ENCODE data around the gene RNF114. TPM values are rescaled to one million over a fixed set of nuclear protein-coding genes. Genes with fewer than 3 reads are reported as not detected.

The RNF114 gene
- total and polyA plus RNA-seq, 2 donors (not counting 3 experiments of a cell fraction or from before 2014, with no cell fraction given): 45.8 to 81.7 TPM

DNA sequence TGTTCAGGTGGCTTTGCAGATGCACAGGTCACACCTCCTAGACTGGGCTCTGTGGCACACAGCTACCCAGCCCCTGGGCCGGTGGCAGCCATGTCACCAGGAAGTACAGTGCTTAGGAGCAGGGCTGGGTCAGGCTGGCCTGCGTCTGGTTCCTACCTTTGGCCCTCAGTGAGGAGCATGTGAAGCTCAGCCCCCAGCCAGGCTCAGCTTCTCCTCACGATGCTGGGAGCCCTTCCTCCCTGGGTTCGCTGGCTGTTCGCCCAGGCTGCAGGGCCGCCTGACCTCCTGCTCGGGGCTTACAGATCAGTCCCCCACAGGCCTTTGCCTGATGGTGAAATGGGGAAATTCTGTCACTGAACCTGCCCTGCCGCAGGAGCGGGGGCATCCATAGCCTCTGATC, 43.9 kb upstream of the RNF114 start:
- FAIRE-seq (no peak), DNase-seq (ENCODE audit: low read depth, low spot score) (no peak)
- Histone ChIP-seq H4K20me1 (replicated peaks; ENCODE audit: control insufficient read depth, extremely low read depth, insufficient read depth, low read length) (no peaks in the 10 kb centered on the region), H3K27me3 (ENCODE audit: control insufficient read depth in 2 of 2, insufficient read depth in 2 of 2, low read length in 2 of 2) (no peaks in the 10 kb centered on the region), H3K79me2 (ENCODE audit: control insufficient read depth, insufficient read depth, low read length) (no peaks in the 10 kb centered on the region), H3K9me3 (replicated peaks; ENCODE audit: control insufficient read depth, insufficient read depth, low read length) (no peaks in the 10 kb centered on the region), H3K9me1 (replicated peaks; ENCODE audit: control insufficient read depth, extremely low read depth, insufficient read depth, low read length) (no peaks in the 10 kb centered on the region), H3K36me3 (ENCODE audit: control insufficient read depth in 2 of 2, extremely low read depth in 1 of 2, insufficient read depth in 2 of 2, low read length in 2 of 2) (no peaks in the 10 kb centered on the region), H3K4me1 (ENCODE audit: control insufficient read depth, extremely low read depth, insufficient read depth, low read length) (peaks cover 20% of the 10 kb centered on the region), H3K4me2 (ENCODE audit: insufficient read depth, low read length) (no peak overlapping the region), H2AFZ (ENCODE audit: low read depth, low read length) (no peak overlapping the region), H3K9ac (replicated peaks; ENCODE audit: extremely low read depth, insufficient read depth, low read length) (no peak overlapping the region), H3K27ac (ENCODE audit: insufficient read depth, low read depth, low read length) (no peak overlapping the region), H3K4me3 (replicated peaks in 1 of 3; ENCODE audit: insufficient read depth in 1 of 3, low read depth in 1 of 3, low read length in 3 of 3) (no peak overlapping the region)
- POLR2A ChIA-PET: no interaction called here
- BruUV-seq (replicated peaks): no TSS peak
- CTCF ChIA-PET: interaction anchor here (0.6 to 6.6 kb wide), 5 partner anchors 10 to 351 kb away, joined by 3 to 60 read pairs (median 4); no protein-coding TSS in a partner anchor
- intact Hi-C loops (cut with micrococcal nuclease) (no loop called here), dilution Hi-C loops (cut with MboI; ENCODE audit: extremely low pct_ligation_motif_present, low sequenced_read_pairs) (no loop called here)
- TF ChIP-seq JUN (IDR thresholded peaks at IDR 0.05; ENCODE audit: borderline replicate concordance, insufficient read depth, insufficient read length, low read depth) (no peak), POLR2AphosphoS5 (IDR thresholded peaks at IDR 0.05; ENCODE audit: insufficient read depth, low read depth, low read length) (no peak), GATA2 (IDR thresholded peaks at IDR 0.05; ENCODE audit: insufficient read depth, insufficient read length, low read depth, low read length) (no peak), FOS (IDR thresholded peaks at IDR 0.05; ENCODE audit: borderline replicate concordance, insufficient read depth, low read length) (no peak), MAX (IDR thresholded peaks at IDR 0.05; ENCODE audit: insufficient read depth, insufficient read length) (no peak), POLR2A (IDR thresholded peaks at IDR 0.05; ENCODE audit: low read depth, low read length) (no peak), EZH2 (IDR thresholded peaks at IDR 0.05; ENCODE audit: borderline replicate concordance, low read depth, low read length, severe bottlenecking) (no peak), MYC (IDR thresholded peaks at IDR 0.05; ENCODE audit: low read depth, low read length) (no peak)
- TF ChIP-seq, protein P1, sequence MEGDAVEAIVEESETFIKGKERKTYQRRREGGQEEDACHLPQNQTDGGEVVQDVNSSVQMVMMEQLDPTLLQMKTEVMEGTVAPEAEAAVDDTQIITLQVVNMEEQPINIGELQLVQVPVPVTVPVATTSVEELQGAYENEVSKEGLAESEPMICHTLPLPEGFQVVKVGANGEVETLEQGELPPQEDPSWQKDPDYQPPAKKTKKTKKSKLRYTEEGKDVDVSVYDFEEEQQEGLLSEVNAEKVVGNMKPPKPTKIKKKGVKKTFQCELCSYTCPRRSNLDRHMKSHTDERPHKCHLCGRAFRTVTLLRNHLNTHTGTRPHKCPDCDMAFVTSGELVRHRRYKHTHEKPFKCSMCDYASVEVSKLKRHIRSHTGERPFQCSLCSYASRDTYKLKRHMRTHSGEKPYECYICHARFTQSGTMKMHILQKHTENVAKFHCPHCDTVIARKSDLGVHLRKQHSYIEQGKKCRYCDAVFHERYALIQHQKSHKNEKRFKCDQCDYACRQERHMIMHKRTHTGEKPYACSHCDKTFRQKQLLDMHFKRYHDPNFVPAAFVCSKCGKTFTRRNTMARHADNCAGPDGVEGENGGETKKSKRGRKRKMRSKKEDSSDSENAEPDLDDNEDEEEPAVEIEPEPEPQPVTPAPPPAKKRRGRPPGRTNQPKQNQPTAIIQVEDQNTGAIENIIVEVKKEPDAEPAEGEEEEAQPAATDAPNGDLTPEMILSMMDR (IDR thresholded peaks at IDR 0.05; ENCODE audit: extremely low read depth in 1 of 2, insufficient read depth in 1 of 2, low read depth in 1 of 2, low read length in 2 of 2): no peak

Data from endothelial cell of umbilical vein (primary cell).